ENCODE data around the gene CHCHD10. TPM values are rescaled to one million over a fixed set of nuclear protein-coding genes. Genes with fewer than 3 reads are reported as not detected.

Gene CHCHD10
- total and polyA plus RNA-seq, 4 donors: 13.4 to 784 (median 139) TPM

GRCh38 chr22:23756891-23757290, 10.9 kb downstream of the CHCHD10 start:
- TF ChIP-seq HNF4A (conservative IDR thresholded peaks at IDR 0.05) (no peak), JUND (IDR thresholded peaks at IDR 0.05) (no peak)
- WGBS: 59% methylated on average over 4 of the region's 4 CpGs
- Histone ChIP-seq H3K4me3 (ENCODE audit: low read depth in 1 of 3, low read length in 3 of 3) (no peak overlapping the region), H3K9me3 (ENCODE audit: control insufficient read depth in 4 of 4, low read length in 3 of 4) (no peaks in the 10 kb centered on the region), H3K27me3 (ENCODE audit: control insufficient read depth in 4 of 4, insufficient read depth in 4 of 4, low read length in 3 of 4) (no peaks in the 10 kb centered on the region), H3K9ac (ENCODE audit: low read depth in 1 of 2, low read length in 2 of 2) (no peak overlapping the region), H3K4me1 (ENCODE audit: control insufficient read depth in 4 of 4, insufficient read depth in 4 of 4, low read length in 3 of 4) (no peaks in the 10 kb centered on the region), H3K27ac (ENCODE audit: low read depth in 1 of 2, low read length in 2 of 2) (no peak overlapping the region), H3K36me3 (ENCODE audit: control insufficient read depth in 4 of 4, insufficient read depth in 3 of 4, low read depth in 1 of 4, low read length in 3 of 4) (no peaks in the 10 kb centered on the region)
- DNase-seq (ENCODE audit: low spot score): no peak

- no peak overlapping the region for H3K9ac ChIP-seq (ENCODE audit: low read depth in 1 of 2, low read length in 2 of 2)
- H3K36me3 ChIP-seq (ENCODE audit: control insufficient read depth in 4 of 4, insufficient read depth in 3 of 4, low read depth in 1 of 4, low read length in 3 of 4): no peaks in the 10 kb centered on the region
- H3K4me1 ChIP-seq (ENCODE audit: control insufficient read depth in 4 of 4, insufficient read depth in 4 of 4, low read length in 3 of 4): peaks cover 0 to 7% (median 0%) of the 10 kb centered on the region in 4 donors
- H3K4me3 ChIP-seq (ENCODE audit: low read depth in 1 of 3, low read length in 3 of 3): no peak overlapping the region
- H3K27ac ChIP-seq (ENCODE audit: low read depth in 1 of 2, low read length in 2 of 2): no peak overlapping the region
- no peak for DNase-seq (ENCODE audit: low spot score)
- TF ChIP-seq NR2F2 (IDR thresholded peaks at IDR 0.05) (no peak), CTCF (IDR thresholded peaks at IDR 0.05; ENCODE audit: low read depth, low read length, missing input control) (no peak), TAF1 (conservative IDR thresholded peaks at IDR 0.05) (no peak), REST (IDR thresholded peaks at IDR 0.05) (no peak), GABPA (IDR thresholded peaks at IDR 0.05 in 1 of 2, conservative IDR thresholded peaks at IDR 0.05 in 1 of 2) (no peak), JUND (IDR thresholded peaks at IDR 0.05) (no peak), FOXA1 (IDR thresholded peaks at IDR 0.05) (no peak), MAX (IDR thresholded peaks at IDR 0.05) (no peak), EGR1 (IDR thresholded peaks at IDR 0.05; ENCODE audit: low read depth in 2 of 2) (no peak), RXRA (IDR thresholded peaks at IDR 0.05) (no peak), FOXA2 (IDR thresholded peaks at IDR 0.05) (no peak), SP1 (IDR thresholded peaks at IDR 0.05) (no peak)
- 85% methylated on average over 8 of the region's 8 CpGs for WGBS
- no peaks in the 10 kb centered on the region for H3K9me3 ChIP-seq (ENCODE audit: control insufficient read depth in 4 of 4, low read length in 3 of 4)
- H3K27me3 ChIP-seq (ENCODE audit: control insufficient read depth in 4 of 4, insufficient read depth in 4 of 4, low read length in 3 of 4): no peaks in the 10 kb centered on the region
Observed at GRCh38 chr22:23755711-23756110, 12.1 kb downstream of the CHCHD10 start.
